Measurements from ENCODE around the gene GPHN. TPM values are rescaled to one million over a fixed set of nuclear protein-coding genes. Genes with fewer than 3 reads are reported as not detected.

The GPHN gene
- total RNA-seq, 1 donor from 2014 or later = 24.9 TPM

DNA sequence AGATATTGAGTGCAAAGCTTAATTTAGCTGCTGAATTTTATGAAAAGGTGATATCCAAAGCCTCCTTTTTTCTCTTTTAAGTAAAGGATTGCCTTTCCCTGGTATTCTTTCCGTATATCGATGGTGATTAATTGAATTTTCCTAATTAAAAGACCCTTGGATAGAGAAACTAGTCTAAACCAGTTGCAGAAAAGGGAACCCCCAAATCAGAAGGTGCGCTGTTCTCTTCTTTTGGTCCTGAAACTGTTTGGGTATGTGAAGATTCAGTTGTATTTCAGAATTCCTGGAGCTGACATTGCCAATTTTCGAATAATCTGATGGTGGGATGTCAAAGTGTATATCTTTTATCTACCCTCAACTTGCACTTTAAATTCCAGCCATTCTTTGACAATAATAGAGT lies 1.9 kb downstream of the GPHN start:
- DNase-seq (ENCODE audit: low spot score, unreplicated experiment) = no peak
- H3K36me3 Mint-ChIP-seq (ENCODE audit: insufficient read depth) = no peaks in the 10 kb centered on the region
- H3K27me3 Mint-ChIP-seq = peaks cover 27% of the 10 kb centered on the region
- no peaks in the 10 kb centered on the region for H3K9me3 Mint-ChIP-seq (ENCODE audit: low read depth)
- H3K27ac Mint-ChIP-seq = no peak overlapping the region
- peaks cover 8% of the 10 kb centered on the region for H3K4me1 Mint-ChIP-seq (ENCODE audit: low read depth)
- H3K4me3 Mint-ChIP-seq (ENCODE audit: low read depth) = peak overlapping the region; percentile 87
- TF ChIP-seq, protein P1, sequence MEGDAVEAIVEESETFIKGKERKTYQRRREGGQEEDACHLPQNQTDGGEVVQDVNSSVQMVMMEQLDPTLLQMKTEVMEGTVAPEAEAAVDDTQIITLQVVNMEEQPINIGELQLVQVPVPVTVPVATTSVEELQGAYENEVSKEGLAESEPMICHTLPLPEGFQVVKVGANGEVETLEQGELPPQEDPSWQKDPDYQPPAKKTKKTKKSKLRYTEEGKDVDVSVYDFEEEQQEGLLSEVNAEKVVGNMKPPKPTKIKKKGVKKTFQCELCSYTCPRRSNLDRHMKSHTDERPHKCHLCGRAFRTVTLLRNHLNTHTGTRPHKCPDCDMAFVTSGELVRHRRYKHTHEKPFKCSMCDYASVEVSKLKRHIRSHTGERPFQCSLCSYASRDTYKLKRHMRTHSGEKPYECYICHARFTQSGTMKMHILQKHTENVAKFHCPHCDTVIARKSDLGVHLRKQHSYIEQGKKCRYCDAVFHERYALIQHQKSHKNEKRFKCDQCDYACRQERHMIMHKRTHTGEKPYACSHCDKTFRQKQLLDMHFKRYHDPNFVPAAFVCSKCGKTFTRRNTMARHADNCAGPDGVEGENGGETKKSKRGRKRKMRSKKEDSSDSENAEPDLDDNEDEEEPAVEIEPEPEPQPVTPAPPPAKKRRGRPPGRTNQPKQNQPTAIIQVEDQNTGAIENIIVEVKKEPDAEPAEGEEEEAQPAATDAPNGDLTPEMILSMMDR (IDR thresholded peaks at IDR 0.05; ENCODE audit: unreplicated experiment) = no peak

DNA sequence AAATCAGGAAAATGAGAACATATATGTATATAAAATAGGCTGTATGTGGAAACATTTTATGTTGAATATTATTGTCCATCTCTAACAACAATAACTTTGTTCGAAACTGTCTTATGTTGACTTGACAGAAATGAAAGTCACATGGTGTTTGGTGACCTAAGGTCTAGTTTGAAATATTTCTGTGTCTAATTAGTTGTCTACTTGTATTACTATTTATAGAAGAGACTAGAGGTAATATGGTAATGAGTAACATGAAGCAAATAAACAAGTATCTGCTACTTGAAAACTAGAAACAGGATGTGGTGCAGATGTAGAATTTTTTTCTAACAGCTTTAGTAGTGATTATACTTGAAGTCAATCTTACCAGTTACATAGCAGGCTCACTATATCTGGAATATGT lies 3.9 kb downstream of the GPHN start:
- Mint-ChIP-seq H3K9me3 (ENCODE audit: low read depth) (no peaks in the 10 kb centered on the region), H3K4me3 (ENCODE audit: low read depth) (no peak overlapping the region), H3K36me3 (ENCODE audit: insufficient read depth) (no peaks in the 10 kb centered on the region), H3K27me3 (peaks cover 27% of the 10 kb centered on the region), H3K27ac (no peak overlapping the region), H3K4me1 (ENCODE audit: low read depth) (peaks cover 8% of the 10 kb centered on the region)
- no peak for DNase-seq (ENCODE audit: low spot score, unreplicated experiment)
- TF ChIP-seq, protein P1 (IDR thresholded peaks at IDR 0.05; ENCODE audit: unreplicated experiment) = no peak

DNA sequence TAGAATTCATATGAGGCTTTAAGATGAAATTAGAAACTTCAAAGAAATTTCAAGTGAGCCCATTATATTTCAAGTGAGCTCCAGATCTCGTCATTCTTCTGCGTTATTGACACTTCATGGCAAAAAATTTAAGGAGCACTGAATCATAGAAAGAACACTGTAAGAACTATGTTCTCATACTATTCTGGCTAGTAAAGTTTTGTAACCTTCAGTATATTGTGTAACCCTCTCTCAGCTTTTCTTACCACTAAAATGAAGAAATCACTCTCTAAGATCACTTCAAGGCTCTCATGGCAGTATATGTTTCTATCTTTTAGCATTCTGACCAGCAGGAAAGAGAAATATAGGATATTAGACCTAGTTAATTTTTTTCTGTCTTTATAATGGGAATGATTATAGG lies 6.3 kb downstream of the GPHN start:
- no peak overlapping the region for H3K27ac Mint-ChIP-seq
- DNase-seq (ENCODE audit: low spot score, unreplicated experiment) = no peak
- H3K4me1 Mint-ChIP-seq (ENCODE audit: low read depth) = peaks cover 3% of the 10 kb centered on the region
- no peaks in the 10 kb centered on the region for H3K36me3 Mint-ChIP-seq (ENCODE audit: insufficient read depth)
- TF ChIP-seq, protein P1 (IDR thresholded peaks at IDR 0.05; ENCODE audit: unreplicated experiment) = no peak
- no peak overlapping the region for H3K4me3 Mint-ChIP-seq (ENCODE audit: low read depth)
- peaks cover 27% of the 10 kb centered on the region for H3K27me3 Mint-ChIP-seq
- peaks cover 7% of the 10 kb centered on the region for H3K9me3 Mint-ChIP-seq (ENCODE audit: low read depth)

DNA sequence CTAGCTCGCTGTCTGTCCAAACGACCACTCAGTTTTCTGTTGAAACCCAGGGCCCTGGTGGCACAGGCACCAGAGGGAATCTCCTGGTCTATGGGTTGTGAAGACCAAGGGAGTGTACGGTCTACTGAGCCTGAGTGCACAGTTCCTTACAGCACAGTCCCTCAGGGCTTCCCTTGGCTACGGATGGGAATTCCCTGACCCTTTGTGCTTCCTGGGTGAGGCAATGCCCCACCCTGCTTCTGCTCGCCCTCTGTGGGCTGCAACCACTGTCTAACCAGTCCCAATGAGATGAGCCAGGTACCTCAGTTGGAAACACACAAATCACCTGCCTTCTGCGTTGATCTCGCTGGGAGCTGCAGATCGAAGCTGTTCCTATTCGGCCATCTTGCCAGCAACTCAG lies 22.6 kb downstream of the GPHN start:
- Mint-ChIP-seq H3K4me3 (ENCODE audit: low read depth) (no peak overlapping the region), H3K4me1 (ENCODE audit: low read depth) (no peaks in the 10 kb centered on the region), H3K36me3 (ENCODE audit: insufficient read depth) (no peaks in the 10 kb centered on the region), H3K27ac (no peak overlapping the region), H3K27me3 (no peaks in the 10 kb centered on the region), H3K9me3 (ENCODE audit: low read depth) (peaks cover 13% of the 10 kb centered on the region)
- TF ChIP-seq, protein P1 (IDR thresholded peaks at IDR 0.05; ENCODE audit: unreplicated experiment) = no peak
- DNase-seq (ENCODE audit: low spot score, unreplicated experiment) = no peak

DNA sequence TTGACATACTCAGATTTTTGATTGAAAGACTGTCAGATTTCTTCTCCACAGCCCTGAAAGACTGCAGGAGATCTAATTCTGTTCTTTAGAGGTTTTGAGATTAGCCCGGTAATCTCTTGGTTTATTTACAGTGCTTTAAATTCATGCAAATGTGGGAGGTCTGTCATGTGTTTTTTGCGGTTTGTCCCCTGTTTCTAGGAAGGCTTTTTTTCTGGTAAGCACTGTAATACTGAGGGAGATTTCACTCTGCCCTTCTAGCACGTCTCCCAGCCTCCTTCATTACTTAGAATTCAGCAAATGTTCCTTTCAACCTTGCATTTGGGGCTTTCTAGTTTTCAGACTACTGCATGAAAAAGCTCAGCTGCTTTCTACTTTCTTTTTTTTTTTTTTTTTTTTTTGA lies 31.1 kb downstream of the GPHN start:
- Mint-ChIP-seq H3K36me3 (ENCODE audit: insufficient read depth) (no peaks in the 10 kb centered on the region), H3K9me3 (ENCODE audit: low read depth) (no peaks in the 10 kb centered on the region), H3K4me3 (ENCODE audit: low read depth) (no peak overlapping the region), H3K27me3 (no peaks in the 10 kb centered on the region), H3K4me1 (ENCODE audit: low read depth) (peaks cover 3% of the 10 kb centered on the region), H3K27ac (no peak overlapping the region)
- TF ChIP-seq, protein P1 (IDR thresholded peaks at IDR 0.05; ENCODE audit: unreplicated experiment) = no peak
- no peak for DNase-seq (ENCODE audit: low spot score, unreplicated experiment)

Measured in progenitor cell of endocrine pancreas (in vitro differentiated cells).